ENCODE measurements around the gene TMC3.

The TMC3 gene

DNA sequence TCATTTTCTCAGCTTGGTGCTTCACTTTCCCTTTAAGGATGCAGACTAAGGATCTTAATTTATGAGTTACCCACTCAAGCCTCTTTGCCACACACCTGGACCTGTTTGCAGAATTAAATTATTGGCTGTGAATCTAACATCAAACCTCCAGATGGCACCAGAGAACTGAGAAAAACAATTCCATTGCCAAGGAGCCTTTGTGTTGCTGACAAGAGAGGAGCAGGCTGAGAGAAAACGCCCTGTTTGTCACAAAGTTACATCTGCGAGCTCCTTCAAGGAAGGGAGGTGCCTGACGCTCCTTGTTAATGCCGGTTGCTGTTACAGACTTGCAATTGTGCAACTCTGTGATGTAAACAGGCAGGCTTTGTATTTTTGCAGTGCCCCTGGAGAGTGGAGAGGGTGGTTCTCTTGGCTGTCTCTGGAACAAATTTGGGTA, 36.3 kb upstream of the TMC3 start:
- FAIRE-seq: no peak
- TF ChIP-seq SPI1 (IDR thresholded peaks at IDR 0.05; ENCODE audit: low read depth, low read length) (no peak), POLR2A (IDR thresholded peaks at IDR 0.05; ENCODE audit: low read depth, low read length) (no peak), TAF1 (IDR thresholded peaks at IDR 0.05; ENCODE audit: low read depth, low read length) (no peak), POU2F2 (IDR thresholded peaks at IDR 0.05; ENCODE audit: low read depth, low read length) (no peak), POLR2AphosphoS5 (IDR thresholded peaks at IDR 0.05; ENCODE audit: low read depth, low read length) (no peak), PAX5 (IDR thresholded peaks at IDR 0.05; ENCODE audit: insufficient read depth, low read length, severe bottlenecking) (no peak)

GRCh38 chr15:81407718-81408117, 33.7 kb upstream of the TMC3 start:
- no peak for DNase-seq (ENCODE audit: insufficient read length, low spot score)
- TF ChIP-seq POU2F2 (IDR thresholded peaks at IDR 0.05; ENCODE audit: low read depth, low read length) (no peak), SPI1 (IDR thresholded peaks at IDR 0.05; ENCODE audit: low read depth, low read length) (no peak), POLR2A (IDR thresholded peaks at IDR 0.05; ENCODE audit: low read depth, low read length) (no peak), PAX5 (IDR thresholded peaks at IDR 0.05; ENCODE audit: insufficient read depth, low read length, severe bottlenecking) (no peak), TAF1 (IDR thresholded peaks at IDR 0.05; ENCODE audit: low read depth, low read length) (no peak), POLR2AphosphoS5 (IDR thresholded peaks at IDR 0.05; ENCODE audit: low read depth, low read length) (no peak)
- no peak for FAIRE-seq

More for the DNA sequence above, 36.3 kb upstream of the TMC3 start:
- peak; percentile 10 for DNase-seq (ENCODE audit: insufficient read length, low spot score)

GRCh38 chr15:81407176-81407575, 33.2 kb upstream of the TMC3 start:
- no peak for FAIRE-seq
- TF ChIP-seq POU2F2 (IDR thresholded peaks at IDR 0.05; ENCODE audit: low read depth, low read length): no peak
- TF ChIP-seq POLR2AphosphoS5 (IDR thresholded peaks at IDR 0.05; ENCODE audit: low read depth, low read length): no peak
- TF ChIP-seq TAF1 (IDR thresholded peaks at IDR 0.05; ENCODE audit: low read depth, low read length): no peak
- TF ChIP-seq PAX5 (IDR thresholded peaks at IDR 0.05; ENCODE audit: insufficient read depth, low read length, severe bottlenecking): no peak
- TF ChIP-seq POLR2A (IDR thresholded peaks at IDR 0.05; ENCODE audit: low read depth, low read length): no peak
- TF ChIP-seq SPI1 (IDR thresholded peaks at IDR 0.05; ENCODE audit: low read depth, low read length): no peak
- DNase-seq (ENCODE audit: insufficient read length, low spot score): no peak

DNA sequence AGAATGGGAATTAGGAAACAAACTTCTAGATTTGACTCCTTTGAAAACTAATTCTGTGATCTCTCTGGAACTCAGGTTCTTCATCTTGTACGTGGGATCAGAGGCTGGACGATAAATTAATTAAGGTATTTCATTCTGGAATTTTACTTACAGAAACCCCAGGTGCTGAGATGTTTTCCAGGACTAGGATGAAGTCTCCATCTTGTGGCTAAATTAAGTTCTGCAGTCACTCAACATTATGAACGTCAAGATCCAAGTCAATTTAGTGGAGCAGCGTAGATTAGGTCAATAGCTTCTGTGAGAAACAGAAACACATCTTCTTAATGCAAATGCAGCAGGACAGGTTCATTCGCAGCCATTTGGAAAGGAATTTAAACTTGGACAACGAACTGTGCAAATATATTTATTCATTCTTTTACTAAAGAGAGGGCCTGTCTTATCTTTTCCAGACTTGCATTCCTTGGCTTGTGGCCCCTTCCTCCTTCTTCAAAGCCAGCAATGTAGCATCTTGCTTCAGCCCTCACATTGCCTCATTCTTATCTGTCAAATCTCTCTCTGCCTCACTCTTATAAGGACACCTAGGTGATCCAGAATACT, 26.7 kb upstream of the TMC3 start:
- peak; percentile 16 for DNase-seq (ENCODE audit: insufficient read length, low spot score)
- TF ChIP-seq SPI1 (IDR thresholded peaks at IDR 0.05; ENCODE audit: low read depth, low read length) (no peak), POU2F2 (IDR thresholded peaks at IDR 0.05; ENCODE audit: low read depth, low read length) (no peak), TAF1 (IDR thresholded peaks at IDR 0.05; ENCODE audit: low read depth, low read length) (no peak), PAX5 (IDR thresholded peaks at IDR 0.05; ENCODE audit: insufficient read depth, low read length, severe bottlenecking) (no peak), POLR2AphosphoS5 (IDR thresholded peaks at IDR 0.05; ENCODE audit: low read depth, low read length) (no peak)
- FAIRE-seq: peak; percentile 51

DNA sequence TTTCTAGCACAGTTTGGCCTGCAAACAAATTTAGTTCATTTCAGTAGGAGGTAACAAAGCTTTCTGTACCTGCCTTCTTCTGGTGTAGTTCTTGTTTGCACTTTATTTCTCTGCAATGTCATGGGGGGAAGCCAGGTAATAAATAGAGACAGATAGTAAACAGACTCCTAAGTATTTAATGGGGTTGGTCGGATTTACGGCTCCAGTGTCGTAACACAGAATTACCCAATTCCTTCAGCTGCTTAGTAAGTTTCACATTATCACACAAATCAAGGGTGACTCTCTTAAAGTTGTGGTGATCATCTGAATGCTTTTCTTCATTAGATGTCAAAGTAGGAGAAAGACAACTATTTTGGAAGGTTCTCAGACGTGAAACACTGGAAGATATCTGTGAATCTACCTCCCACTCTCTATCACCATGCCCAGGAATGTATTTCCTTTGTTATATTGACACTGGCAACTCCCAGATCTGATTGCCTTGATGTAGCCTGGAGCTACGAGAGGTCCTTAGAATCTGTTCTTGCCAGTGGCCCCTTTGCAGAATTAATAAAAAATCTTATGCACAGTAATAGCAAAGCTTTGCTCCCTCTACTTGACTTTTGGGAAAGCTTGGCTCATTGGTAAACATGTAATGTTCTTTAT, 25.0 kb upstream of the TMC3 start:
- TF ChIP-seq POLR2A (IDR thresholded peaks at IDR 0.05; ENCODE audit: low read depth, low read length) (no peak), TAF1 (IDR thresholded peaks at IDR 0.05; ENCODE audit: low read depth, low read length) (no peak), PAX5 (IDR thresholded peaks at IDR 0.05; ENCODE audit: insufficient read depth, low read length, severe bottlenecking) (no peak), SPI1 (IDR thresholded peaks at IDR 0.05; ENCODE audit: low read depth, low read length) (no peak), POU2F2 (IDR thresholded peaks at IDR 0.05; ENCODE audit: low read depth, low read length) (no peak), POLR2AphosphoS5 (IDR thresholded peaks at IDR 0.05; ENCODE audit: low read depth, low read length) (no peak)
- FAIRE-seq: no peak
- DNase-seq (ENCODE audit: insufficient read length, low spot score): no peak

- TF ChIP-seq PAX5 (IDR thresholded peaks at IDR 0.05; ENCODE audit: insufficient read depth, low read length, severe bottlenecking): no peak
- no peak for FAIRE-seq
- no peak for DNase-seq (ENCODE audit: insufficient read length, low spot score)
These were observed 24.4 kb upstream of the TMC3 start for GRCh38 chr15:81398456-81398855.

DNA sequence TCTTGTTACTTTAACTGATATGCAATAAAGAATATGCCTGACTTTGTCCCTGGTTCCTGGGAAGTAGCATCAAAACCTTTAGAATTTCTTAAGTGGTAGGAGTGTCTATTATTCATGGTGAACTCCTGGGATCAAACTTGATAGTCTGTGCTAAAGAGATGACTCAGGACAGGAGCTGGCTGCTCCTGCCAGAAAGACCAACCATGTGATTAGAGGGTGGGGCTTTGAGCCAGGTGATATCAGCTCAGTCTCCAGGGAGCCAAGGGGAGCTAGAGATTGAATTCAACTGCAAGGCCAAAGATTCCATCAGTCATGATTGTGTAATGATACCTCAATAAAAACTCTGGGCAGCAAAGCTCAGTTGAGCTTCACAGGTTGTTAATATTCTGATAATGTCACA, 20.6 kb upstream of the TMC3 start:
- TF ChIP-seq POLR2AphosphoS5 (IDR thresholded peaks at IDR 0.05; ENCODE audit: low read depth, low read length): no peak
- no peak for DNase-seq (ENCODE audit: insufficient read length, low spot score)
- no peak for FAIRE-seq

DNA sequence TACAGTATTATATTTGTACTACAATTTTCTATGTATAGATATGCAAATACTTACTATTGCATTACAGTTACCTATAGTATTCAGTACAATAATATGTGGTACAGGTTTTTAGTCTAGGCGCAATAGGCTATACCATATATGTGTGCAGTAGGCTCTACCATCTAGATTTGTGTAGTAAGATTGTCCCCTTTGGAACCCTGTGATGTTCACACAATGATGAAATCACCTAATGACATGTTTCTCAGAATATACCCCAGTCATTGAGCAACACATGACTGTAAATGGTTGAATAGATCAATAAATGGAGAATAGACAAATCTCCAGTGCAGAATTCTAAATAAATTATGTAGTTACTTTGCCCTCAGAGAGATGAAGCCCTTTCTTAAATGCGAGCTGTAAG, 17.6 kb upstream of the TMC3 start:
- DNase-seq (ENCODE audit: insufficient read length, low spot score): no peak
- TF ChIP-seq POLR2AphosphoS5 (IDR thresholded peaks at IDR 0.05; ENCODE audit: low read depth, low read length) (no peak), SPI1 (IDR thresholded peaks at IDR 0.05; ENCODE audit: low read depth, low read length) (no peak), TAF1 (IDR thresholded peaks at IDR 0.05; ENCODE audit: low read depth, low read length) (no peak), PAX5 (IDR thresholded peaks at IDR 0.05; ENCODE audit: insufficient read depth, low read length, severe bottlenecking) (no peak), POLR2A (IDR thresholded peaks at IDR 0.05; ENCODE audit: low read depth, low read length) (no peak), POU2F2 (IDR thresholded peaks at IDR 0.05; ENCODE audit: low read depth, low read length) (no peak)
- no peak for FAIRE-seq

DNA sequence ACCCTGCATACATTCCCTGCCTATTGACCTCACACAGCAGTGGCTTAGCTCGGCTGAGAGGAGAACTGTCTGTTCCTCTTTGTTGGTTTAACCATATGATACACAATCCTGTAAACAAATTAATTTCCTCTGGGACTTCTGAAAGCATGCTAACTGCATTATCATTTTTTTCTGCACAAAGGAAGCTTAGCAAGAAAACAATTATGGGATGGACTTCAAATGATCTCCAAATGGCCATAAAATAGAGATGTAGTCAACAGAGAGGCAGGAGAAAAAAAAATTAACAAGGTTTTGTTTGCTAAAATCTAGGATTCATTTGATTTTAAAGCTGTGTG, 14.4 kb upstream of the TMC3 start:
- no peak for TF ChIP-seq POU2F2 (IDR thresholded peaks at IDR 0.05; ENCODE audit: low read depth, low read length)
- no peak for TF ChIP-seq PAX5 (IDR thresholded peaks at IDR 0.05; ENCODE audit: insufficient read depth, low read length, severe bottlenecking)
- TF ChIP-seq POLR2AphosphoS5 (IDR thresholded peaks at IDR 0.05; ENCODE audit: low read depth, low read length): no peak
- no peak for TF ChIP-seq TAF1 (IDR thresholded peaks at IDR 0.05; ENCODE audit: low read depth, low read length)
- TF ChIP-seq SPI1 (IDR thresholded peaks at IDR 0.05; ENCODE audit: low read depth, low read length): no peak
- TF ChIP-seq POLR2A (IDR thresholded peaks at IDR 0.05; ENCODE audit: low read depth, low read length): no peak
- FAIRE-seq (no peak), DNase-seq (ENCODE audit: insufficient read length, low spot score) (no peak)
